ENCODE measurements around the gene HS3ST4.

GRCh38 chr16:25656639-25657038 is 35.1 kb upstream of the HS3ST4 start:
- TF ChIP-seq, protein P1, sequence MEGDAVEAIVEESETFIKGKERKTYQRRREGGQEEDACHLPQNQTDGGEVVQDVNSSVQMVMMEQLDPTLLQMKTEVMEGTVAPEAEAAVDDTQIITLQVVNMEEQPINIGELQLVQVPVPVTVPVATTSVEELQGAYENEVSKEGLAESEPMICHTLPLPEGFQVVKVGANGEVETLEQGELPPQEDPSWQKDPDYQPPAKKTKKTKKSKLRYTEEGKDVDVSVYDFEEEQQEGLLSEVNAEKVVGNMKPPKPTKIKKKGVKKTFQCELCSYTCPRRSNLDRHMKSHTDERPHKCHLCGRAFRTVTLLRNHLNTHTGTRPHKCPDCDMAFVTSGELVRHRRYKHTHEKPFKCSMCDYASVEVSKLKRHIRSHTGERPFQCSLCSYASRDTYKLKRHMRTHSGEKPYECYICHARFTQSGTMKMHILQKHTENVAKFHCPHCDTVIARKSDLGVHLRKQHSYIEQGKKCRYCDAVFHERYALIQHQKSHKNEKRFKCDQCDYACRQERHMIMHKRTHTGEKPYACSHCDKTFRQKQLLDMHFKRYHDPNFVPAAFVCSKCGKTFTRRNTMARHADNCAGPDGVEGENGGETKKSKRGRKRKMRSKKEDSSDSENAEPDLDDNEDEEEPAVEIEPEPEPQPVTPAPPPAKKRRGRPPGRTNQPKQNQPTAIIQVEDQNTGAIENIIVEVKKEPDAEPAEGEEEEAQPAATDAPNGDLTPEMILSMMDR (IDR thresholded peaks at IDR 0.05; ENCODE audit: insufficient read depth, low read depth, low read length): no peak
- TF ChIP-seq EZH2 (IDR thresholded peaks at IDR 0.05; ENCODE audit: insufficient read depth, low read length): no peak

All from astrocyte (in vitro differentiated cells and primary cell).